ENCODE data around the gene CFHR2. TPM values are rescaled to one million over a fixed set of nuclear protein-coding genes. Genes with fewer than 3 reads are reported as not detected.
"Not testable (repeated sequence)": the region's sequence is repeated elsewhere in the genome, so short reads cannot be mapped to it uniquely, and the experiment has no call there.

CFHR2 gene
- total RNA-seq, 5 donors from 2014 or later (not counting 1 experiment from before 2014, with no cell fraction given): not detected

- Histone ChIP-seq H3K27me3 (replicated peaks in 1 of 2; ENCODE audit: control insufficient read depth in 2 of 2, extremely low read depth in 1 of 2, insufficient read depth in 2 of 2, low read length in 1 of 2) (peaks cover 0 to 3% of the 10 kb centered on the region in 2 experiments), H3K27ac (ENCODE audit: low read length) (no peak overlapping the region), H3K4me1 (ENCODE audit: control insufficient read depth in 1 of 2, extremely low read depth in 1 of 2, insufficient read depth in 2 of 2, low read length in 2 of 2) (no peaks in the 10 kb centered on the region), H3K4me3 (ENCODE audit: control insufficient read depth in 1 of 2, extremely low read depth in 1 of 2, low read length in 1 of 2) (no peak overlapping the region), H3K9me3 (no peaks in the 10 kb centered on the region), H3K36me3 (ENCODE audit: control insufficient read depth in 2 of 2, extremely low read depth in 1 of 2, insufficient read depth in 1 of 2, low read length in 1 of 2) (no peaks in the 10 kb centered on the region)
- Mint-ChIP-seq H3K36me3 (no peaks in the 10 kb centered on the region), H3K4me3 (no peak overlapping the region), H3K4me1 (no peaks in the 10 kb centered on the region), H3K27ac (no peak overlapping the region), H3K27me3 (peaks cover 1 to 9% of the 10 kb centered on the region in 2 donors), H3K9me3 (no peaks in the 10 kb centered on the region)
- ChIA-PET POLR2A (no interaction called here), CTCF (no interaction called here)
- no peak for ATAC-seq (replicated peaks in 1 of 4)
- no CpG with 5 or more reads among the region's 3 CpGs for WGBS (ENCODE audit: insufficient coverage)
- DNase-seq: no peak
Observed at GRCh38 chr1:196960854-196961253, 17.3 kb downstream of the CFHR2 start.

- H3K4me1 ChIP-seq (ENCODE audit: control insufficient read depth in 1 of 2, extremely low read depth in 1 of 2, insufficient read depth in 2 of 2, low read length in 2 of 2): no peaks in the 10 kb centered on the region
- CTCF ChIA-PET: no interaction called here
- H3K27me3 Mint-ChIP-seq: no peaks in the 10 kb centered on the region
- DNase-seq (no peak), ATAC-seq (replicated peaks in 1 of 4) (no peak)
- H3K27me3 ChIP-seq (replicated peaks in 1 of 2; ENCODE audit: control insufficient read depth in 2 of 2, extremely low read depth in 1 of 2, insufficient read depth in 2 of 2, low read length in 1 of 2): no peaks in the 10 kb centered on the region
- no peaks in the 10 kb centered on the region for H3K4me1 Mint-ChIP-seq
- H3K36me3 ChIP-seq (ENCODE audit: control insufficient read depth in 2 of 2, extremely low read depth in 1 of 2, insufficient read depth in 1 of 2, low read length in 1 of 2): no peaks in the 10 kb centered on the region
- H3K27ac ChIP-seq (ENCODE audit: low read length): no peak overlapping the region
- H3K4me3 Mint-ChIP-seq: no peak overlapping the region
- H3K27ac Mint-ChIP-seq: no peak overlapping the region
- no CpG with 5 or more reads among the region's 1 CpG for WGBS (ENCODE audit: insufficient coverage)
- H3K9me3 ChIP-seq: no peaks in the 10 kb centered on the region
- no peak overlapping the region for H3K4me3 ChIP-seq (ENCODE audit: control insufficient read depth in 1 of 2, extremely low read depth in 1 of 2, low read length in 1 of 2)
- H3K36me3 Mint-ChIP-seq: no peaks in the 10 kb centered on the region
- POLR2A ChIA-PET: no interaction called here
- no peaks in the 10 kb centered on the region for H3K9me3 Mint-ChIP-seq
Observed at GRCh38 chr1:196970182-196970581, 26.6 kb downstream of the CFHR2 start.

DNA sequence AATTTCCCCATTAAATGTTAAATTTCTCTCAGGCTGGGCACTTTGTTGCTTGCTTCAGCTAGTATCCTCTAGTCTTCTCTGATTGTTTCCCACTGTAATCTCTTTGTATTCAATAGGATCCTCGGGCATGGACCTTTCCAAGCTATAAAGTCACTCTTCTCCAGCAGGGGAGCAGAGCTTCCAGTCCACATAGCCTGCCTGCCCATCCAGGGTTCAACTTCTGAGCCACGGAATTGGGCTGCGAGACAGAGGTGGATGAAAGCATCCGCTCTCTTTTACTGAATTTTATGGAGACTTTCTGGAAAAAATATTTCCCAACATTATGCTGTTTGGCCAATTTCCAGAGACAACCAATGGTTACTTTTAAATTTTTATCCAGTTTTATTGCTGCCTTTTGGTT lies 32.7 kb downstream of the CFHR2 start:
- H3K27me3 Mint-ChIP-seq: no peaks in the 10 kb centered on the region
- H3K4me1 Mint-ChIP-seq: no peaks in the 10 kb centered on the region
- Histone ChIP-seq H3K27ac (ENCODE audit: low read length) (no peak overlapping the region), H3K4me1 (ENCODE audit: control insufficient read depth in 1 of 2, extremely low read depth in 1 of 2, insufficient read depth in 2 of 2, low read length in 2 of 2) (no peaks in the 10 kb centered on the region), H3K36me3 (ENCODE audit: control insufficient read depth in 2 of 2, extremely low read depth in 1 of 2, insufficient read depth in 1 of 2, low read length in 1 of 2) (no peaks in the 10 kb centered on the region), H3K9me3 (no peaks in the 10 kb centered on the region), H3K27me3 (replicated peaks in 1 of 2; ENCODE audit: control insufficient read depth in 2 of 2, extremely low read depth in 1 of 2, insufficient read depth in 2 of 2, low read length in 1 of 2) (no peaks in the 10 kb centered on the region), H3K4me3 (ENCODE audit: control insufficient read depth in 1 of 2, extremely low read depth in 1 of 2, low read length in 1 of 2) (no peak overlapping the region)
- 60% methylated on average over 1 of the region's 4 CpGs for WGBS (ENCODE audit: insufficient coverage)
- no peak overlapping the region for H3K27ac Mint-ChIP-seq
- H3K36me3 Mint-ChIP-seq: no peaks in the 10 kb centered on the region
- H3K9me3 Mint-ChIP-seq: no peaks in the 10 kb centered on the region
- H3K4me3 Mint-ChIP-seq: no peak overlapping the region
- ATAC-seq (replicated peaks in 1 of 4) (no peak), DNase-seq (no peak)
- POLR2A ChIA-PET: no interaction called here
- CTCF ChIA-PET: no interaction called here

DNA sequence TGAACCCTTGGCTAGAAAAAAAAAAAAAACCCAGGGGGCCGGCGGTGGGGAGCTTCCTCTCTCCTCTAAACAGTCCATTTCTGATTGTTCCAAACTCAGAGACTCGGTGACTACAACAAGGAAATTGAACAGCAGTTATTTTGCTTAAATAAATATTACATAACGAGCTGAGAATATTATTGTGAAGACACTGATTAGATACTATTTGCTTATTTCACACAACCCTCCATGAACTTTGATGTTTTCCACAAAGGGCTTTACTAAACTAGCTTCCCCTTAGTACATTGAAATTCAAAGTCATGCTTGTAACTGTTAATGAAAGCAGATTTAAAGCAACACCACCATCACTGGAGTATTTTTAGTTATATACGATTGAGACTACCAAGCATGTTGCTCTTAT lies 33.7 kb downstream of the CFHR2 start, which contains the start of gene CFHR5:
Gene CFHR5, plus strand, starts transcription at position 279 of the 400 bp plus-strand sequence. Its CDS starts 109 bp downstream, at position 388.
- H3K36me3 ChIP-seq (ENCODE audit: control insufficient read depth in 2 of 2, extremely low read depth in 1 of 2, insufficient read depth in 1 of 2, low read length in 1 of 2): no peaks in the 10 kb centered on the region
- DNase-seq (no peak), ATAC-seq (replicated peaks in 1 of 4) (no peak)
- Mint-ChIP-seq H3K27me3 (no peaks in the 10 kb centered on the region), H3K27ac (no peak within 1 kb of the TSS), H3K36me3 (no peaks in the 10 kb centered on the region), H3K4me3 (no peak within 1 kb of the TSS), H3K9me3 (no peaks in the 10 kb centered on the region), H3K4me1 (no peaks in the 10 kb centered on the region)
- no peaks in the 10 kb centered on the region for H3K9me3 ChIP-seq
- H3K4me3 ChIP-seq (ENCODE audit: control insufficient read depth in 1 of 2, extremely low read depth in 1 of 2, low read length in 1 of 2): no peak within 1 kb of the TSS
- CTCF ChIA-PET: no interaction called here
- no peak within 1 kb of the TSS for H3K27ac ChIP-seq (ENCODE audit: low read length)
- POLR2A ChIA-PET: no interaction called here
- no peaks in the 10 kb centered on the region for H3K27me3 ChIP-seq (replicated peaks in 1 of 2; ENCODE audit: control insufficient read depth in 2 of 2, extremely low read depth in 1 of 2, insufficient read depth in 2 of 2, low read length in 1 of 2)
- H3K4me1 ChIP-seq (ENCODE audit: control insufficient read depth in 1 of 2, extremely low read depth in 1 of 2, insufficient read depth in 2 of 2, low read length in 2 of 2): no peaks in the 10 kb centered on the region
- no CpG with 5 or more reads among the region's 5 CpGs for WGBS (ENCODE audit: insufficient coverage)

DNA sequence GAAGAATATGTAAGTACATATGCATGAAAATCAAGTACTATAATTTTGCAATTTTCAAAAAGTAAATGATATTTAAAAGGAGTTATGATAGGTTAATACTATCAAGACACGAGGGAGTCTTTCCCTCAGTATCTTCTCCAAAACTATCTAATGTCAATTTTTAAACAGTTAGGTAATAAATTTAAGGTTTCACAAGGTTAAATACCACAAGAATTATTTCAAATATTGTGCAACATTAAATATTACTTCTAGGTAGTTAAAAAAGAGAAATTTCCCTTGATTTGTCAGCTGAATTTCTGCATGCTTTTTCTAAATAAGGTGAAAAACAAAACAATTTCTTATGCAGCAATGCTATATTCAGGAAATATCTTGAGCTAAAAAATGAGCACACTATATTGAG lies 37.3 kb downstream of the CFHR2 start:
- no peaks in the 10 kb centered on the region for H3K27me3 ChIP-seq (replicated peaks in 1 of 2; ENCODE audit: control insufficient read depth in 2 of 2, extremely low read depth in 1 of 2, insufficient read depth in 2 of 2, low read length in 1 of 2)
- no peak overlapping the region for H3K4me3 Mint-ChIP-seq
- ATAC-seq (replicated peaks in 1 of 4): no peak
- H3K27ac ChIP-seq (ENCODE audit: low read length): no peak overlapping the region
- ChIA-PET CTCF (no interaction called here), POLR2A (no interaction called here)
- H3K27me3 Mint-ChIP-seq: no peaks in the 10 kb centered on the region
- no peaks in the 10 kb centered on the region for H3K9me3 ChIP-seq
- no CpG with 5 or more reads among the region's 1 CpG for WGBS (ENCODE audit: insufficient coverage)
- H3K36me3 Mint-ChIP-seq: no peaks in the 10 kb centered on the region
- H3K4me3 ChIP-seq (ENCODE audit: control insufficient read depth in 1 of 2, extremely low read depth in 1 of 2, low read length in 1 of 2): no peak overlapping the region
- no peak for DNase-seq
- H3K27ac Mint-ChIP-seq: no peak overlapping the region
- no peaks in the 10 kb centered on the region for H3K36me3 ChIP-seq (ENCODE audit: control insufficient read depth in 2 of 2, extremely low read depth in 1 of 2, insufficient read depth in 1 of 2, low read length in 1 of 2)
- peaks cover 0 to 1% (median 0%) of the 10 kb centered on the region in 3 donors for H3K9me3 Mint-ChIP-seq
- H3K4me1 ChIP-seq (ENCODE audit: control insufficient read depth in 1 of 2, extremely low read depth in 1 of 2, insufficient read depth in 2 of 2, low read length in 2 of 2): no peaks in the 10 kb centered on the region
- no peaks in the 10 kb centered on the region for H3K4me1 Mint-ChIP-seq

GRCh38 chr1:196982247-196982646 lies 38.7 kb downstream of the CFHR2 start:
- CTCF ChIA-PET; H3K27me3 Mint-ChIP-seq; H3K4me1 Mint-ChIP-seq; H3K4me1 ChIP-seq (ENCODE audit: control insufficient read depth in 1 of 2, extremely low read depth in 1 of 2, insufficient read depth in 2 of 2, low read length in 2 of 2); H3K4me3 Mint-ChIP-seq; DNase-seq; H3K9me3 Mint-ChIP-seq; H3K36me3 ChIP-seq (ENCODE audit: control insufficient read depth in 2 of 2, extremely low read depth in 1 of 2, insufficient read depth in 1 of 2, low read length in 1 of 2); POLR2A ChIA-PET; ATAC-seq (replicated peaks in 1 of 4); H3K27ac ChIP-seq (ENCODE audit: low read length); H3K27ac Mint-ChIP-seq; H3K4me3 ChIP-seq (ENCODE audit: control insufficient read depth in 1 of 2, extremely low read depth in 1 of 2, low read length in 1 of 2); H3K36me3 Mint-ChIP-seq; H3K27me3 ChIP-seq (replicated peaks in 1 of 2; ENCODE audit: control insufficient read depth in 2 of 2, extremely low read depth in 1 of 2, insufficient read depth in 2 of 2, low read length in 1 of 2); H3K9me3 ChIP-seq: not testable (repeated sequence)
- 83% methylated on average over 4 of the region's 7 CpGs for WGBS (ENCODE audit: insufficient coverage)

DNA sequence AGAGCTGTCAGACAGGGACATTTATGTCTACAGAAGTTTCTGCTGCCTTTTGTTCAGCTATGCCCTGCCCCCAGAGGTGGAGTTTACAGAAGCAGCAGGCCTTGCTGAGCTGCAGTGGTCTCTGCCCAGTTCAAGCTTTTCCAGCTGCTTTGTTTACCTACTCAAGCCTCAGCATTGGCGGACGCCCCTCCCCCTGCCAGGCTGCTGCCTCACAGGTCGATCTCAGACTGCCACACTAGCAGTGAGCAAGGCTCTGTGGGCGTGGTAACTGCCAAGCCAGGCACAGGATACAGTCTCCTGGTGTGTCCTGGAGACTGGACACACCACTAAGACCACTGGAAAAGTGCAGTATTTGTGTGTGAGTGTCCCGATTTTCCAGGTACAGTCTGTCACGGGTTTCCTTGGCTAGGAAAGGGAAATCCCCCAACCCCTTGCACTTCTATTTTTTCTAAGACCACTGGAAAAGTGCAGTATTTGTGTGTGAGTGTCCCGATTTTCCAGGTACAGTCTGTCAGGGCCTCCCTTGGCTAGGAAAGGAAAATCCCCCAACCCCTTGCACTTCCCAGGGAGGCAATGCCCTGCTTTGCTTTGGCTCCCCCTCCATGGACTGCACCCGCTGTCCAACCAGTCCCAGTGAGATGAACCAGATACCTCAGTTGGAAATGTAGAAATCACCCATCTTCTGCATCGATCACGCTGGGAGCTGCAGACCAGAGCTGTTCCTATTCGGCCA lies 48.5 kb downstream of the CFHR2 start:
- DNase-seq; H3K27me3 ChIP-seq (replicated peaks in 1 of 2; ENCODE audit: control insufficient read depth in 2 of 2, extremely low read depth in 1 of 2, insufficient read depth in 2 of 2, low read length in 1 of 2); H3K9me3 ChIP-seq; H3K9me3 Mint-ChIP-seq; H3K4me3 ChIP-seq (ENCODE audit: control insufficient read depth in 1 of 2, extremely low read depth in 1 of 2, low read length in 1 of 2); H3K27ac Mint-ChIP-seq; H3K27me3 Mint-ChIP-seq; H3K36me3 Mint-ChIP-seq; H3K4me3 Mint-ChIP-seq; ATAC-seq (replicated peaks in 1 of 4); H3K36me3 ChIP-seq (ENCODE audit: control insufficient read depth in 2 of 2, extremely low read depth in 1 of 2, insufficient read depth in 1 of 2, low read length in 1 of 2); H3K27ac ChIP-seq (ENCODE audit: low read length); H3K4me1 ChIP-seq (ENCODE audit: control insufficient read depth in 1 of 2, extremely low read depth in 1 of 2, insufficient read depth in 2 of 2, low read length in 2 of 2); POLR2A ChIA-PET; H3K4me1 Mint-ChIP-seq; CTCF ChIA-PET: not testable (repeated sequence)
- WGBS (ENCODE audit: insufficient coverage): 59% methylated on average over 5 of the region's 11 CpGs
